IPS-15b (cell line): ENCODE results near the gene UEVLD.

ENCODE experiments used
- H3K27me3 ChIP-seq: one replicate; pipeline ENCODE4 v1.6.1; 2013; ENCODE audit warnings: low read length; ENCODE audit not compliant: control insufficient read depth, insufficient read depth
- H3K36me3 ChIP-seq: one replicate; pipeline ENCODE4 v1.6.1; 2013; ENCODE audit warnings: low read length; ENCODE audit not compliant: control insufficient read depth, insufficient read depth
- H3K4me1 ChIP-seq: one replicate; pipeline ENCODE4 v1.6.1; 2013; ENCODE audit warnings: mild to moderate bottlenecking, low read length; ENCODE audit not compliant: control insufficient read depth, insufficient read depth
- H3K4me3 ChIP-seq: one replicate; pipeline ENCODE4 v1.5.1; 2013; ENCODE audit warnings: low read depth, low read length
- H3K9ac ChIP-seq: one replicate; pipeline ENCODE4 v1.6.1; 2013; ENCODE audit warnings: low read depth, mild to moderate bottlenecking, low read length
- H3K9me3 ChIP-seq: one replicate; pipeline ENCODE4 v1.6.1; 2013; ENCODE audit warnings: mild to moderate bottlenecking, low read length; ENCODE audit not compliant: control insufficient read depth, insufficient read depth

UEVLD gene

GRCh38 chr11:18588297-18589252 is at the start of gene UEVLD:
Gene UEVLD, minus strand, starts transcription at chr11:18588734. Its CDS starts 80 bp downstream, at chr11:18588654.
- Histone ChIP-seq H3K4me3 (peak within 1 kb of the TSS; percentile 99), H3K27me3 (no peaks in the 10 kb centered on the region), H3K9ac (peak within 1 kb of the TSS; percentile 92), H3K9me3 (no peaks in the 10 kb centered on the region), H3K36me3 (no peaks in the 10 kb centered on the region), H3K4me1 (no peaks in the 10 kb centered on the region)

- H3K36me3 ChIP-seq, result no peaks in the 10 kb centered on the region
- H3K9ac ChIP-seq, result peak within 1 kb of the TSS; percentile 88
- H3K9me3 ChIP-seq, result no peaks in the 10 kb centered on the region
- H3K4me1 ChIP-seq, result no peaks in the 10 kb centered on the region
- no peaks in the 10 kb centered on the region for H3K27me3 ChIP-seq
- peak within 1 kb of the TSS; percentile 83 for H3K4me3 ChIP-seq
These were observed 45.9 kb upstream of the UEVLD start, which contains the start of gene SPTY2D1 for GRCh38 chr11:18634140-18635032. Gene SPTY2D1, minus strand, starts transcription at chr11:18634342. Its CDS starts 85 bp downstream, at chr11:18634257.

- no peaks in the 10 kb centered on the region for H3K4me1 ChIP-seq
- peak overlapping the region; percentile 73 for H3K9ac ChIP-seq
- H3K36me3 ChIP-seq, result no peaks in the 10 kb centered on the region
- H3K4me3 ChIP-seq, result peak overlapping the region; percentile 83
- H3K9me3 ChIP-seq, result no peaks in the 10 kb centered on the region
- H3K27me3 ChIP-seq, result no peaks in the 10 kb centered on the region
These were observed 45.0 kb upstream of the UEVLD start for GRCh38 chr11:18633256-18634139.

DNA sequence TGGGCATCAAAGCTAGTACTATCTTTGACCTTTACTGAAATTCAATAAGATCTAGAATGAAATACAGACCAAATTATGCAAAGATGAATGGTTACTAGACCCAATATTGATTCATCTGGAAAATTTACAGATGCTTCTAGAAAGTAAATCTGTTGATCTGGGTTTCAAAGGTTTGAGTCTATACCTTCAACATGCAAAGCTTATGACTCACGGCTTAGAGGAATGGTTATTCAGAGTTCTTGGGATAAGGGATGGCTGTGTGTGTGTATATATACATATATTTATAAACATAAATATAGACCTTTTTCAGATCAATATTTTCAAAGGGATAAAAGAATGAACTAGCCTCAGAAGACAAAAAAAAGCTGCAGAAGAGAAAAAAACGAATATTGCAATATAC is 44.3 kb upstream of the UEVLD start:
- Histone ChIP-seq H3K27me3 (no peaks in the 10 kb centered on the region), H3K9ac (no peak overlapping the region), H3K4me1 (no peaks in the 10 kb centered on the region), H3K4me3 (peak overlapping the region; percentile 83), H3K36me3 (no peaks in the 10 kb centered on the region), H3K9me3 (no peaks in the 10 kb centered on the region)

DNA sequence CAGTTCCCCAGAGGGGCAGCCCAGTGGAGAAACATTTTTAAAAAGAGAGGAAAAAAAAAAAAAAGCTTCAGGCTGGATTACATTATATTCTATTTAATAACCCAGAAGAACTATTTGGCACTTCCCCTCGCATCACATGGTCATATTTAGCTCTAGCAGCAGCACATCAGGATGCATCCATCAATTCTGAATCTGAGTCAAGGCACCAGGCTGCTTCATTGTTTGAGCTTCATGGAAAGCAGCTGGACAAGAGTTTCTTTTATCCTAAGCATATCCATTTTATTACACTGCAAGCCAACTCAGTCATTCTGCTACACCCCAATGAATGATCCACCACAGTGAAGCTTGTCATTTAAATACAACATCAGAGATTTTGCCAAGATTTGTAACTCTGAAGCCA is 35.6 kb upstream of the UEVLD start:
- Histone ChIP-seq H3K27me3 (no peaks in the 10 kb centered on the region), H3K4me1 (no peaks in the 10 kb centered on the region), H3K9ac (no peak overlapping the region), H3K36me3 (no peaks in the 10 kb centered on the region), H3K4me3 (no peak overlapping the region), H3K9me3 (no peaks in the 10 kb centered on the region)

DNA sequence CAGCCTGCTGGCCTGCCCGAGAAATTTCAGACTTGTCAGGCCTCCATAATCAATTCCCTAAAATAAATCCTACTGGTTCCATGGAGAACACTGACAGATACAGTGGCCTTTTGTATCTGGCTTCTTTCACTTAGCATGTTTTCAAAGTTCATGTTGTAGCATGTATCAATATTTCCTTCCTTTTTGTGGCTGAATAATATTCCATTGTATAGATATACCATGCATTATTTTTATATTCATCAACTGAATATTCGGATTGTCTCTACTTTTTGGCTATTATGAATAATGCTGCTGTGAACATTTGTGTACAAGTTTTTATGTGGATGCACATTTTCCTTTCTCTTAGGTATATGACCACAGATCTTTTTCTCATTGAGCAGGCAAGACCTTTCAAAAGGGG is 35.2 kb upstream of the UEVLD start:
- Histone ChIP-seq H3K9ac (no peak overlapping the region), H3K36me3 (no peaks in the 10 kb centered on the region), H3K9me3 (no peaks in the 10 kb centered on the region), H3K4me1 (no peaks in the 10 kb centered on the region), H3K4me3 (no peak overlapping the region), H3K27me3 (no peaks in the 10 kb centered on the region)

- Histone ChIP-seq H3K4me3 (no peak overlapping the region), H3K9ac (no peak overlapping the region)
These were observed 29.9 kb upstream of the UEVLD start for GRCh38 chr11:18618342-18619025.

GRCh38 chr11:18617688-18618341 is 29.3 kb upstream of the UEVLD start:
- Histone ChIP-seq H3K36me3 (peaks cover 13% of the 10 kb centered on the region), H3K9me3 (no peaks in the 10 kb centered on the region), H3K27me3 (no peaks in the 10 kb centered on the region), H3K4me1 (no peaks in the 10 kb centered on the region), H3K9ac (no peak overlapping the region), H3K4me3 (no peak overlapping the region)

More at GRCh38 chr11:18618342-18619025, 29.9 kb upstream of the UEVLD start:
- no peaks in the 10 kb centered on the region for H3K27me3 ChIP-seq
- no peaks in the 10 kb centered on the region for H3K9me3 ChIP-seq
- H3K4me1 ChIP-seq, result no peaks in the 10 kb centered on the region
- peaks cover 13% of the 10 kb centered on the region for H3K36me3 ChIP-seq

DNA sequence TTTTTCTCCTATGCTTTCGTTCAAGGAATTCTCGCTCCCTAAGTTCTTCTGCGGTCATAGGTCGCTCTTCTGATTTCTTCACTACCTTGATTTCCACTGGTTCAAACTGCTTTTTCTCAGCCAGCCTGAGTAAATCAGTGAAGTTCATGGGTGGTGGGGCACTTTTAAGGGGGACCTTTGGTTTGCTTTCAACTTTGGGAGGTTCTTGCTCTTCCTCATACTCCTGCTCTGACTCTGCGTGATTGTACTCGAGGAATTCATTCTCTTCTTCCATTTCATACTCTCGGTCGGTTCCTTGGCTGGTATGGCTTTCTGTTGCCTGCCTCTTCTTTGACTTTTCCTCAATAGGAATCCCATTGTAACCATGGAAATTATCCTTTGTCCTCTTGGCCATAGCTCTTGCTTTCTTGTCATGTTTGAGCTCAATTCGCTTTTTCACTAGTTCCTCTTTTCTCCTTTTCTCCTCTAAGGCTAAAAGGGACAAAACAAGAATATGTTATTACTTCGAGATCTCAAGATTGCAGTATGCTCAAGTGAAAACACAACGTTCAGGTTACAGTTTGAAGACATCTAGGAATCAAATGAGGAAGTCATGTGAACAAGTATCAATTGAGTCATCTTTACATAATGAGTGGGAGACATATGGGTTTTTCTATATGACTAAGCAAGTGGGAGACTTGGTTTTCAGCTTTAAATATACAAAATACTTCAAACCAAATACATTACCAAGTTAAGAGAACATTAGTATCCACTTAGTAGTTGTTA is 27.3 kb upstream of the UEVLD start:
- Histone ChIP-seq H3K9me3 (no peaks in the 10 kb centered on the region), H3K4me1 (no peaks in the 10 kb centered on the region), H3K9ac (no peak overlapping the region), H3K4me3 (no peak overlapping the region), H3K36me3 (peaks cover 18% of the 10 kb centered on the region), H3K27me3 (no peaks in the 10 kb centered on the region)

GRCh38 chr11:18614667-18615066 is 26.1 kb upstream of the UEVLD start:
- Histone ChIP-seq H3K27me3 (no peaks in the 10 kb centered on the region), H3K4me1 (no peaks in the 10 kb centered on the region), H3K36me3 (peaks cover 18% of the 10 kb centered on the region), H3K9ac (no peak overlapping the region), H3K4me3 (no peak overlapping the region), H3K9me3 (no peaks in the 10 kb centered on the region)
